H1 (cell line): ENCODE data around the gene IGSF23. TPM values are rescaled to one million over a fixed set of nuclear protein-coding genes. Genes with fewer than 3 reads are reported as not detected.
"Not testable (repeated sequence)": the region's sequence is repeated elsewhere in the genome, so short reads cannot be mapped to it uniquely, and the experiment has no call there.

Source experiments
- CTCF ChIA-PET: fragments of 300-600 bp; sonication (Branson Sonifier 250); formaldehyde crosslinking; loops from one replicate; lab custom pipeline; 2021; ENCODE audit not compliant: partially characterized antibody; lab: Charles Lee
- POLR2A ChIA-PET: fragments of 300-600 bp; sonication (Branson Sonifier 250); formaldehyde crosslinking; loops from one replicate; lab custom pipeline; 2021; ENCODE audit warnings: inconsistent platforms; ENCODE audit not compliant: partially characterized antibody; lab: Charles Lee
- DNase-seq, 2 experiments: peaks; one replicate each; pipeline versions ENCODE4 v3.0.0 to v3.0.0-alpha.2; 2010 to 2022; ENCODE audit warnings: low spot score in 2 of 2, low read depth in 1 of 2, mixed read lengths in 1 of 2
- FAIRE-seq: peaks from 2 replicates; lab custom pipeline; 2011; peaks lifted over from hg19 to GRCh38; lab: Jason Lieb, UNC
- H2AFZ ChIP-seq: 2 replicates; pipeline ENCODE4 v1.8.1; 2012; ENCODE audit warnings: low read length, inconsistent platforms
- H2AK5ac ChIP-seq: 2 replicates; pipeline ENCODE4 v1.6.1; 2013; ENCODE audit warnings: low read depth, low read length
- H2BK120ac ChIP-seq: replicated peaks from 2 replicates; pipeline ENCODE3; 2013; ENCODE audit warnings: low read depth, low read length, inconsistent platforms
- H2BK12ac ChIP-seq: 2 replicates; pipeline ENCODE4 v1.6.1; 2013; ENCODE audit warnings: low read depth, low read length
- H2BK15ac ChIP-seq: 2 replicates; pipeline ENCODE4 v1.6.1; 2013; ENCODE audit warnings: low read length
- H2BK20ac ChIP-seq: 2 replicates; pipeline ENCODE4 v1.6.1; 2013; ENCODE audit warnings: low read length
- H2BK5ac ChIP-seq: 2 replicates; pipeline ENCODE4 v1.6.1; 2013; ENCODE audit warnings: low read depth, low read length
- H3K14ac ChIP-seq: 2 replicates; pipeline ENCODE4 v1.6.1; 2013; ENCODE audit warnings: inconsistent platforms; ENCODE audit not compliant: insufficient read length
- H3K18ac ChIP-seq: 2 replicates; pipeline ENCODE4 v1.6.1; 2013; ENCODE audit warnings: low read length; ENCODE audit errors: extremely low read depth
- H3K23ac ChIP-seq: 2 replicates; pipeline ENCODE4 v1.6.1; 2013; ENCODE audit warnings: inconsistent platforms; ENCODE audit not compliant: insufficient read length
- H3K23me2 ChIP-seq: 2 replicates; pipeline ENCODE4 v1.6.1; 2013; ENCODE audit warnings: low read depth, low read length
- H3K27ac ChIP-seq: 2 replicates; pipeline ENCODE4 v1.6.1; 2011; ENCODE audit warnings: low read depth, low read length, inconsistent platforms
- H3K27me3 ChIP-seq, 4 experiments: replicated peaks in 1 of 4; 1 replicate in 1 of 4; 2 replicates in 3 of 4; pipeline versions ENCODE4 v1.6.1 to v1.8.1; 2011 to 2013; ENCODE audit warnings: low read length in 3 of 4, mild to moderate bottlenecking in 3 of 4, inconsistent platforms in 2 of 4, mixed read lengths in 2 of 4, moderate library complexity in 1 of 4; ENCODE audit not compliant: control insufficient read depth in 3 of 4, insufficient read depth in 3 of 4; ENCODE audit errors: extremely low read depth in 1 of 4
- H3K36me3 ChIP-seq, 4 experiments: 2 replicates each; pipeline versions ENCODE4 v1.6.1 to v1.8.1; 2011 to 2013; ENCODE audit warnings: mild to moderate bottlenecking in 4 of 4, low read length in 3 of 4, moderate library complexity in 2 of 4, control low read depth in 1 of 4, inconsistent platforms in 1 of 4; ENCODE audit not compliant: insufficient read depth in 4 of 4, control insufficient read depth in 2 of 4
- H3K4ac ChIP-seq: replicated peaks from 2 replicates; pipeline ENCODE3; 2013; ENCODE audit warnings: low read length, low read depth, mixed read lengths, inconsistent platforms; ENCODE audit not compliant: insufficient read length
- H3K4me1 ChIP-seq, 4 experiments: replicated peaks in 1 of 4; 1 replicate in 1 of 4; 2 replicates in 3 of 4; pipeline versions ENCODE4 v1.6.1 to v1.8.1; 2011 to 2013; ENCODE audit warnings: low read length in 3 of 4, inconsistent platforms in 2 of 4, mixed read lengths in 1 of 4; ENCODE audit not compliant: insufficient read depth in 4 of 4, control insufficient read depth in 3 of 4
- H3K4me2 ChIP-seq, 2 experiments: 2 replicates each; pipeline versions ENCODE4 v1.6.1 to v1.8.1; 2011 to 2013; ENCODE audit warnings: low read depth in 2 of 2, low read length in 2 of 2, control low read depth in 1 of 2, inconsistent platforms in 1 of 2, mild to moderate bottlenecking in 1 of 2; ENCODE audit not compliant: insufficient read depth in 1 of 2
- H3K4me3 ChIP-seq, 4 experiments: fragments of 200-600, 300-600 bp in 1 of 4; sonication (generic), shearing (Covaris generic), sonication (Bioruptor Twin) in 1 of 4; 2 replicates each; pipeline versions ENCODE4 v1.5.1 to v1.8.1; 2011 to 2016; ENCODE audit warnings: low read length in 4 of 4, low read depth in 3 of 4, control low read depth in 2 of 4, inconsistent platforms in 2 of 4, mild to moderate bottlenecking in 2 of 4, mixed read lengths in 1 of 4, moderate library complexity in 1 of 4; ENCODE audit not compliant: insufficient read depth in 2 of 4; ENCODE audit errors: extremely low read depth in 1 of 4
- H3K56ac ChIP-seq: replicated peaks from 2 replicates; pipeline ENCODE3; 2013; ENCODE audit warnings: low read depth, mild to moderate bottlenecking, mixed read lengths, low read length, inconsistent platforms; ENCODE audit not compliant: insufficient read length
- H3K79me1 ChIP-seq: 2 replicates; pipeline ENCODE4 v1.6.1; 2013; ENCODE audit warnings: low read depth, low read length, control low read depth
- H3K79me2 ChIP-seq, 2 experiments: 2 replicates each; pipeline versions ENCODE4 v1.6.1 to v1.8.1; 2012 to 2013; ENCODE audit warnings: low read length in 2 of 2, mild to moderate bottlenecking in 2 of 2, inconsistent platforms in 1 of 2; ENCODE audit not compliant: insufficient read depth in 2 of 2, control insufficient read depth in 1 of 2
- H3K9ac ChIP-seq, 4 experiments: replicated peaks in 1 of 4; 1 replicate in 1 of 4; 2 replicates in 3 of 4; pipeline versions ENCODE4 v1.6.1 to v1.8.1; 2011 to 2013; ENCODE audit warnings: low read depth in 3 of 4, low read length in 3 of 4, control low read depth in 2 of 4, mild to moderate bottlenecking in 2 of 4, moderate library complexity in 2 of 4, inconsistent platforms in 1 of 4; ENCODE audit errors: extremely low read depth in 1 of 4
- H3K9me3 ChIP-seq, 2 experiments: 2 replicates each; pipeline versions ENCODE4 v1.6.1 to v1.8.1; 2012 to 2013; ENCODE audit warnings: mild to moderate bottlenecking in 2 of 2, moderate library complexity in 2 of 2, control low read depth in 1 of 2, inconsistent platforms in 1 of 2, low read depth in 1 of 2, low read length in 1 of 2, mixed read lengths in 1 of 2; ENCODE audit not compliant: insufficient read depth in 2 of 2
- H4K20me1 ChIP-seq, 2 experiments: replicated peaks in 1 of 2; 2 replicates each; pipeline versions ENCODE3 to v1.8.1; 2011 to 2013; ENCODE audit warnings: inconsistent platforms in 2 of 2, low read length in 2 of 2, mild to moderate bottlenecking in 1 of 2; ENCODE audit not compliant: insufficient read depth in 2 of 2, control insufficient read depth in 1 of 2
- H4K5ac ChIP-seq: 2 replicates; pipeline ENCODE4 v1.6.1; 2013; ENCODE audit warnings: low read length, low read depth, mixed read lengths, inconsistent platforms; ENCODE audit not compliant: insufficient read length
- H4K8ac ChIP-seq: 2 replicates; pipeline ENCODE4 v1.8.0; 2013; ENCODE audit warnings: mild to moderate bottlenecking, moderate library complexity, low read length, inconsistent platforms; ENCODE audit not compliant: insufficient read depth; ENCODE audit errors: extremely low read depth
- H4K91ac ChIP-seq: replicated peaks from 2 replicates; pipeline ENCODE3; 2013; ENCODE audit warnings: low read length, mixed read lengths, inconsistent platforms; ENCODE audit not compliant: insufficient read length
- WGBS, 2 experiments: shearing (Covaris generic) in 1 of 2; methylation state at CpG; one replicate each; pipeline versions ENCODE4 v1.1.6 to v1.1.7; 2013 to 2015; ENCODE audit warnings: low lambda C conversion rate in 2 of 2, mixed read lengths in 2 of 2, inconsistent platforms in 1 of 2, low coverage in 1 of 2, missing lambda C conversion rate in 1 of 2; ENCODE audit not compliant: insufficient replicate concordance in 2 of 2, insufficient coverage in 1 of 2, insufficient read length in 1 of 2; ENCODE audit errors: extremely low coverage in 1 of 2, missing lambda C conversion rate in 1 of 2; 5-methylcytosine and 5-hydroxymethylcytosine counted together
- polyA plus RNA-seq, 7 experiments: library from polyadenylated mRNA; depleted of rRNA in 3 of 7; stranded (reverse) in 5 of 7; unstranded in 2 of 7; fragments of >200 nt in 5 of 7; fragments of 200-250 nt in 2 of 7; gene quantifications; 1 replicate in 5 of 7; 2 replicates in 1 of 7; 4 replicates in 1 of 7; pipeline versions ENCODE4 v1.2.1 to v1.2.3, GENCODE V29; 2011 to 2013; ENCODE audit warnings: missing spikeins in 2 of 7, mixed read lengths in 2 of 7
- total RNA-seq: library from RNA; stranded (reverse); fragmentation: NEBNext Ultra II Directional; extraction: Animal tissue kit (Norgen Biotek cat#: 25700); gene quantifications from 2 replicates; pipeline ENCODE4 v1.2.1, GENCODE V29; 2021

Gene IGSF23
- total and polyA plus RNA-seq, 2 of the 8 experiments (the other 6 are each of a cell fraction or from before 2014, with no cell fraction given): not detected

DNA sequence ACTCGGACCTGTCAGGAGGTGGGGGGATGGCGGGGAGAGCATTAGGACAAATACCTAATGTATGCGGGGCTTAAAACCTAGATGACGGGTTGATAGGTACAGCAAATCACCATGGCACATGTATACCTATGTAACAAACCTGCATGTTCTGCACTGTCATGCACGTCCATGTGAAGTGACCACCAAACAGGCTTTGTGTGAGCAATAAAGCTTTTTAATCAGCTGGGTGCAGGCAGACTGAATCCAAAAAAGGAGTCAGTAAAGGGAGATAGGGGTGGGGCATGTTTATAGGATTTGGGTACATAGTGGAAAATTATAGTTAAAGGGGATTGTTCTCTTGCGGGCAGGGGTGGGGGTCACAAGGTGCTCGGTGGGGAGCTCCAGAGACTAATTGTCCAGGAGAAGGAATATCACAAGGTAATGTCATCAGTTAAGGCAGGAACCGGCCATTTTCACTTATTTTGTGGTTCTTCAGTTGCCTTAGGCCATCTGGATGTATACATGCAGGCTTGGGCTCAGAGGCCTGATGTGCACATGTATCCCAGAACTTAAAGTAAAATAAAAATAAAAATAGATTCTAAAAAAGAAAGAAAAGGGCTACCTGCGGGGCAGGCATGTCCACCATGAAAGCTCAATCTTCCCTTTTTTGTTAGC lies 21.9 kb upstream of the IGSF23 start:
- not testable (repeated sequence) for H3K14ac ChIP-seq, H3K9me3 ChIP-seq, H4K91ac ChIP-seq, DNase-seq, H3K4me3 ChIP-seq, H2BK5ac ChIP-seq, H2BK120ac ChIP-seq, H4K20me1 ChIP-seq, H3K9ac ChIP-seq, H3K4ac ChIP-seq, H2BK12ac ChIP-seq, H3K36me3 ChIP-seq, H3K18ac ChIP-seq, H3K23ac ChIP-seq, H3K23me2 ChIP-seq, H3K27me3 ChIP-seq, H3K79me1 ChIP-seq, H2BK20ac ChIP-seq, H3K79me2 ChIP-seq, H3K4me2 ChIP-seq, H4K8ac ChIP-seq, H3K27ac ChIP-seq, H2AFZ ChIP-seq, H4K5ac ChIP-seq, H3K4me1 ChIP-seq, FAIRE-seq, H3K56ac ChIP-seq, H2BK15ac ChIP-seq, H2AK5ac ChIP-seq
- POLR2A ChIA-PET: interaction anchor here (1.3 kb wide), 1 partner anchor 49 kb away, joined by 3 read pairs; no protein-coding TSS in a partner anchor
- CTCF ChIA-PET: interaction anchor here (0.6 to 6.5 kb wide), 10 partner anchors 8 to 1238 kb away, joined by 3 to 37 read pairs (median 4); partner anchors contain the start of gene CD177
- 89% methylated on average over 9 of the region's 9 CpGs; no CpG with 5 or more reads in 1 of the 2 experiments for WGBS, 2 experiments
